GM12891 (cell line): ENCODE measurements around the gene PDRG1.

Experiments
- DNase-seq: peaks from one replicate; pipeline ENCODE4 v3.0.0; 2011; ENCODE audit warnings: low spot score; ENCODE audit not compliant: insufficient read length
- FAIRE-seq: peaks from 2 replicates; lab custom pipeline; 2011; peaks lifted over from hg19 to GRCh38; lab: Jason Lieb, UNC
- PAX5 ChIP-seq: IDR thresholded peaks from 2 replicates; pipeline ENCODE4 v1.6.1; 2011; ENCODE audit warnings: low read length, moderate library complexity, mild to moderate bottlenecking; ENCODE audit not compliant: insufficient read depth, severe bottlenecking
- POLR2A ChIP-seq: IDR thresholded peaks from 2 replicates; pipeline ENCODE4 v1.6.1; 2011; ENCODE audit warnings: low read depth, low read length, control low read depth
- POLR2AphosphoS5 ChIP-seq: IDR thresholded peaks from 2 replicates; pipeline ENCODE4 v1.6.1; 2011; ENCODE audit warnings: low read depth, low read length, control low read depth
- POU2F2 ChIP-seq: IDR thresholded peaks from 2 replicates; pipeline ENCODE4 v1.6.1; 2011; ENCODE audit warnings: low read depth, mild to moderate bottlenecking, control low read depth, low read length, moderate library complexity
- SPI1 ChIP-seq: IDR thresholded peaks from 2 replicates; pipeline ENCODE4 v1.6.1; 2011; ENCODE audit warnings: low read depth, low read length, control low read depth
- TAF1 ChIP-seq: IDR thresholded peaks from 2 replicates; pipeline ENCODE4 v1.6.1; 2011; ENCODE audit warnings: low read depth, low read length, control low read depth

Gene PDRG1

GRCh38 chr20:31968291-31969126 is 16.7 kb upstream of the PDRG1 start:
- FAIRE-seq (peak; percentile 50), DNase-seq (peak; percentile 93)
- TF ChIP-seq POU2F2, result no peak
- no peak for TF ChIP-seq POLR2AphosphoS5
- no peak for TF ChIP-seq PAX5
- TF ChIP-seq TAF1, result no peak
- TF ChIP-seq POLR2A, result no peak
- TF ChIP-seq SPI1, result no peak

DNA sequence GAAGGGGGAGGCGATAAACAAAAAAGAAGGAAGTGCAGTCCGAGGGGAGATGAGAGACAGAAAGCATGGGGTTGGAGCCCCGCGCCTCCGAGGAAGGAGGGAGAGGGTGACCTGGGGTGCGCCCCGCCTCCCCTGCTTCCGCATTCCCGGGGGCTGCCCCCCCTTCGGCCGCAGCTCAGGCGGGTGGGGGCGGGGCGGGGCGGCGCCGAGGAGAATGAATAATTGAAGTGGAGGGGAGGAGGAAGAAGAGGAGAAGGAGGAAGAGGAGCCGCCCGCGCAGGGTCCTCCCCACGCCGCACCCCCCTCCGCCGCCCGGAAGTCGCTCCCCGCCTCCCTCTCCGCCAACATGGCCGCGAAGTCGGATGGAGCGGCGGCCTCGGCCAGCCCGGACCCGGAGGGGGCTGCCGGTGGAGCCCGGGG is 16.0 kb upstream of the PDRG1 start, which contains the start of gene XKR7:
Gene XKR7 (plus strand): TSS at position 322 of the 420 bp plus-strand sequence. CDS start 25 bp downstream, at position 347.
- TF ChIP-seq PAX5 (no peak), SPI1 (peak; percentile 20; the same call in 1 of the 2 replicates)
- FAIRE-seq (no peak), DNase-seq (peak; percentile 39)

- FAIRE-seq (no peak), DNase-seq (no peak)
- TF ChIP-seq POLR2AphosphoS5, result no peak
- TF ChIP-seq TAF1, result no peak
- no peak for TF ChIP-seq POLR2A
- TF ChIP-seq SPI1, result no peak
- no peak for TF ChIP-seq POU2F2
- TF ChIP-seq PAX5, result no peak
These were observed 15.3 kb upstream of the PDRG1 start for GRCh38 chr20:31966991-31967655.

- FAIRE-seq (no peak), DNase-seq (no peak)
- no peak for TF ChIP-seq PAX5
- TF ChIP-seq POLR2A, result no peak
- no peak for TF ChIP-seq POU2F2
- TF ChIP-seq TAF1, result no peak
These were observed 12.0 kb upstream of the PDRG1 start for GRCh38 chr20:31963889-31964288.

DNA sequence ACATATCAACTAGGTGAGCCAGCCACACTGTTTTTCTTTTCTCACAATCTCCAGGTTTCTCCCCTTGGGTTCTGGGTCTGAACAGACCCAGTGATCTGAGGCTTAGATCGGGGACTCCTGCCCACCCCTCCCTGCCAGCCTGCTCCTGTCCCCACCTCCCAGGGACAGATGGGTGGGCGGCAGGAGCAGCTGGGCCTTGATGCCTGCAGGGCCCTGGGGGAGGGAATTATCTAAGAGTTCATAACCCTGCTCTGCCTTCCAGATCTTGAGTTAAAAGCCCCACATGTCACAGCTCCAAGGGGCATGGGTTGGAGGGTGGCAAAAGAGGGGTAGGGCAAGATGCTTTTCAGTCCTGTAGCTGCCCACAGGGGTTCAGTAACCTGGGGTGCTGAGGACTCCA is 10.9 kb upstream of the PDRG1 start:
- TF ChIP-seq POLR2AphosphoS5 (no peak), POLR2A (no peak), PAX5 (no peak), SPI1 (no peak), TAF1 (no peak), POU2F2 (no peak)
- FAIRE-seq (no peak), DNase-seq (no peak)

DNA sequence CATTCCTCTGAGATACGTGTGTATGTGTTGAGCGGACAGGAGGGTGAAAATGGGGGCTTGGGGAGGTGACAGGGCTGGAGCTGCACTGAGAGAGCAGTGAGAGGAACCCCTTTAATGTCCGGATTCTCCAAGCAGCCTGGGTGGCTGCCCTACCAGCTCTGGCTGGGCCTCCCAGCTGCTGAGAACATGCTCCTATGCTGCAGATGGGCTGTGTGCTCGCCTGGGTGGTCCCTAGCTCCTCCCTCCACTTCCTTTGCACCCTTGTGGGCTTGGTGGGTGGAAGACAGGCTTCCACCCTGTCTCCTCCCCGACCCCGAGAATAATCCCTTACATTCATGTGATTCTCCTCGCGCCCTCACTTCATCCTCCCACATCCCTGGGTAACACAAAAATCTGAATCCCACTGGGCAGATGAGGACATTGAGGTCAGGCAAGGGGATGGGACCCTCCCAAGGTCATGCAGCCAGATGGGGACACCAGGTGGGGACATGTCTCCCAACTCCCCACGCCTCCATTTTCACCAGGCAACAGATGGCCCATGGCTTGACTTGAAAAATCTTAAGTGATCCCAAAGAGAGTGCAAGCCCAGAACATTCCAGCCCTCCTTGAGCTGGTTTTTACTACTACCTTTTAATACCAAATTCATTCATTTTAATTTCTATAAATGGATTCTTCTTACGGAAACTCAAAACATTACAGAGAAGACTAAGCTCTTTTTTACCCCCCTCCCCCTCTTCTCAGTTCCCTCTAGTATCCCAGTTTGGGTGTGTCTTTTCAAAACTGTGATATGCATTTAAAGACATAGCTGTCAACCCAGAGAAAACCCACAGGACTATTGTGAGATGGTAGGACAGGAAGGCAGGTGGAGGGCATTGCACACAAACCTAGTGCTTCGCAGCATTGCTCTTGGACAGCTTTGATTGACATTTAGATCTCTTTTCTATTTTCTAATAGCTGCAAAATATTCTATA is 5.0 kb upstream of the PDRG1 start:
- TF ChIP-seq POLR2A (no peak), PAX5 (no peak), POU2F2 (no peak), POLR2AphosphoS5 (no peak), TAF1 (no peak), SPI1 (no peak)
- no peak for DNase-seq
- FAIRE-seq, result no peak

DNA sequence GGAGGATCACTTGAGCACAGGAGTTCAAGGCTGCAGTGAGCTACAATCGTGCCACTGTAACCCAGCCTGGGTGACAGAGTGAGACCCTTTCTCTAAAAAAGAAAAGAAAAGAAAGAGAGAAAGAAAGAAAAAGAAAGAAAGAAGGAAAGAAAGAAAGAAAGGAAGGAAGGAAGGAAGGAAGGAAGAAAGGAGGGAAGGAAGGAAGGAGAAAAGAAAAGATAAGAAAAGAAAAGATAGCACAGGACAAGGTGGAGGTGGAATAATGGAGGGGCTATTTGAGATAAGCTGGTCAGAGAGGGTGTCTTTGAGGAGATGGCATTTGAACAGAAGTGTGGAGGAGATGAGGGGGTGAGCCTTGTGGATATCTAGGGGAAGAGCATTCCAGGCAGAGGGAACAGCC is 2.7 kb upstream of the PDRG1 start:
- FAIRE-seq (no peak), DNase-seq (no peak)
- TF ChIP-seq TAF1, result no peak
- TF ChIP-seq POLR2AphosphoS5, result no peak
- TF ChIP-seq PAX5, result no peak
- TF ChIP-seq POLR2A, result no peak

DNA sequence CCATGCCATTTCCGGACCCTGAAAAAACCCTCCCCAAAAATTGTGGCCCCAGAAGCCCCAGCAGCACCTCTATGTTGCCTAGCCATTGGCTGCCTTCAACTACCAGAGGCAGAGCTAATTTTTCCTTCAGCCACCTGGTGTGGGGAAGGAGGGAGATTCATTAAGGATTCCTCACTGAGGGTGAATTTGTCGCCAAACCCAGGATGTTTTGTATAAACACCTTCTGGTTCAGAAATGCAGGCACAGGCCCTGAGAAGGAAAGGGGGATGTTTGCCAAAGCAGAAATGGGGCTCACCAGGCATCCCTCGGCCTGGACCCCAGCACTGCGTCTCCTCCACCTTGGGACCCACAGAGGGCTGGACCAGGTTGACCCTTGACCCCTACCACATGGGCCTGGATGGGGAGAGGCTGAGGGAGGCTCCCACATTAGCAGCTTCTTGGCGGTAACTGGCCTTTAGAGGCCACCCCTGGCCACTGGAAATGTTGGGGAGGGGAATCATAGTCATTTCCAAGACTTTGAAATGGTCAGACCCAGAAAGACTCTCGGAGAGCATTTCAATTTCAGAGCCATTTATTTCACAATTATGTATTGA is 1.8 kb upstream of the PDRG1 start:
- TF ChIP-seq SPI1 (no peak), PAX5 (no peak), TAF1 (no peak), POLR2A (no peak), POLR2AphosphoS5 (no peak), POU2F2 (no peak)
- DNase-seq (no peak), FAIRE-seq (no peak)

DNA sequence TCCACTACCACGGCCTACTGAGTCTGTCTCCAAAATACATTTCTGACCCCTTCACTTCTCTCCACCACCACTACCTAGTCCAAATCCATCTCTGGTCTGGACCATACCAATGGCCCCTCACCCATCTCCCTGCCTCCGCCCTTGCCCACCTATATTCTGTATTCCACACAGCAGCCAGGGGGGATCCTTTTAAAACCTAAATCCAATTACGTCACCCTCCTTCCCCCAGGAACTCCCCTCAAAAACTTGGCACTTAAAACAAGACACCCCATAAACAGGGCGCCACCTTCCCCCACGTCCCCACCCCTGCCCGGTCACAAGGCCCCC is 680 bp downstream of the PDRG1 start:
- DNase-seq (no peak), FAIRE-seq (no peak)
- no peak for TF ChIP-seq POLR2AphosphoS5
- no peak for TF ChIP-seq SPI1
- TF ChIP-seq TAF1, result no peak
- TF ChIP-seq POLR2A, result no peak
- TF ChIP-seq PAX5, result no peak
- no peak for TF ChIP-seq POU2F2
